NCI-H2196 (cell line): ENCODE results near the gene TANGO6.
"Not testable (repeated sequence)": the region's sequence is repeated elsewhere in the genome, so short reads cannot be mapped to it uniquely, and the experiment has no call there.

Source experiments
- DNase-seq: peaks from one replicate; lab custom pipeline; 2025; ENCODE audit not compliant: unreplicated experiment; lab: John Stamatoyannopoulos, UW

Gene TANGO6

DNA sequence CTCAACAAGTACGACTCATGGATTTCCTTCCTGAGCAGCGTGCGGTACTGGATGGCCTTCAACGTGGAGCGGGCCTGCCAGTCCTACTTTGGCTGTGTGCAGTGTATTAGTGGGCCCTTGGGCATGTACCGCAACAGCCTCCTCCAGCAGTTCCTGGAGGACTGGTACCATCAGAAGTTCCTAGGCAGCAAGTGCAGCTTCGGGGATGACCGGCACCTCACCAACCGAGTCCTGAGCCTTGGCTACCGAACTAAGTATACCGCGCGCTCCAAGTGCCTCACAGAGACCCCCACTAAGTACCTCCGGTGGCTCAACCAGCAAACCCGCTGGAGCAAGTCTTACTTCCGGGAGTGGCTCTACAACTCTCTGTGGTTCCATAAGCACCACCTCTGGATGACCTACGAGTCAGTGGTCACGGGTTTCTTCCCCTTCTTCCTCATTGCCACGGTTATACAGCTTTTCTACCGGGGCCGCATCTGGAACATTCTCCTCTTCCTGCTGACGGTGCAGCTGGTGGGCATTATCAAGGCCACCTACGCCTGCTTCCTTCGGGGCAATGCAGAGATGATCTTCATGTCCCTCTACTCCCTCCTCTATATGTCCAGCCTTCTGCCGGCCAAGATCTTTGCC lies 271.1 kb downstream of the TANGO6 start:
- no peak for DNase-seq

DNA sequence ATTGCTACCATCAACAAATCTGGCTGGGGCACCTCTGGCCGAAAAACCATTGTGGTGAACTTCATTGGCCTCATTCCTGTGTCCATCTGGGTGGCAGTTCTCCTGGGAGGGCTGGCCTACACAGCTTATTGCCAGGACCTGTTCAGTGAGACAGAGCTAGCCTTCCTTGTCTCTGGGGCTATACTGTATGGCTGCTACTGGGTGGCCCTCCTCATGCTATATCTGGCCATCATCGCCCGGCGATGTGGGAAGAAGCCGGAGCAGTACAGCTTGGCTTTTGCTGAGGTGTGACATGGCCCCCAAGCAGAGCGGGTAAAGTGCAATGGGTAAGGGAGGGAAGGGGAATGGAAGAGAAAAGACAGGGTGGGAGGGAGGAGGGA lies 271.6 kb downstream of the TANGO6 start:
- DNase-seq = no peak

DNA sequence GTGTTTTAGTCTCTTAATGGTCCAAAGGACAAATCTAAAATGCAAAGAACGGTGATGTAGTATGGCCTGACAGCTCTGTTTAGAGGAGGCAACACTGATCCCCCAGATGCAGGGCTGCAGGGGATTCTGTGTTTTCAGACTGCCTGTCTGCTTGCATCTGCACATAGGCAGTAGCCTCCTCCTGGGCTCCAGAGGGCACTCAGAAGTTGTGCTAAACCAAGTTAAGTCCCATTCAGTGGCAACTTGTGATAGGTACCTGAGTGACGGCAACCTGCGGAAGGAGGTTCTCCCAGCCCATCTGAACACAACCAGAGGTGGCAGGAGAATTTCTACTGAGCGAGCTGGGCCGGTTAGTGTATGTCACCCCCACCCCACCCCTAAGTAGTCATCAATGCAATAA lies 272.0 kb downstream of the TANGO6 start:
- DNase-seq = no peak

DNA sequence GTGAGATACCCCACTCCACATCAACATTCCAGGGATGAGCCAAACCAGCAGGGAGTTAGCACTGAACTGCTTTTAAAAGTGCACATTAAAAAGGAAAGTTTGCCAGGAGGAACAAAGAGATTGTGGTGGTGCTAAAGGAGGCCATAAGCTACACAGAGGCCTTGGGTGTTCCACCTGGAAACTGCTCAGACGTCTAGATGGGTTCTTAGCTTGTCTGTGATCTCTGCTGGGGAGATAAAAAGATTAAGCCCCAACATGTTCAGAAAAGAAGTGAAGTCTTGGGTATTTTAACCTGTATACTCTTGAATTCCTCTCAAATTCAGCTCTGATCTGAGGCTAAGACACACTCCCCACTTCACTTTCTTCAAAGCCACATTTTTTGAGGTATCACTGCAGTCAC lies 272.5 kb downstream of the TANGO6 start:
- DNase-seq = no peak

DNA sequence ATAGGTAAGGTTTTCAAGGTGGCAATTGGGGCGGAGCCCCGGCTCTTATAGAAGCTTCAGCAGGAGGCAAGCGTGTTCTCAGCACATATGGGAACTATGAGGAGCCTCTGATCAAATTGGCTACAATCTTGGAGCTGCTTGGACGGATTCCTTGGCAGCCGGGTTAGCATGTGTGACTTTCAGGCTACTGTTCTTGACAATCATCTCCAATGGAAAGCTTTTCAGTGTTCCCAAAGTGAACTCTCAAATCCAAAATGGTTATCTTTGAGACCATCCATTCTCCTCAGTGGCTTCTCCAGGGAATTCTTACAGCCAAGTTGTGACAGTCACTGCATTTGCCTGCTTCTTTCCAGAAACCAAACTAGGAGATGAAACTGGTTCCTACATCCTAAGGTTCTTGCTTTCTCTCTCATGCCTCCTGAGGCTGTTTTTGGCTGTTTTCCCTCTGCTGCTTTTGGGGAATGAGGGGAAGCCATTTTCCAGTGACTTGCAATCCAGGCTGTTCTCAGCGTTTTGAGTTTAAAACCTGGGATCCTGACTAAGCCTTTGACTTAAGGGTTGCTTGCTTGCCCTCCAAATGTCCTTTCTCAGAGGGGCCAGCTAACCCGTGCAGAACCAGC lies 273.0 kb downstream of the TANGO6 start:
- no peak for DNase-seq

DNA sequence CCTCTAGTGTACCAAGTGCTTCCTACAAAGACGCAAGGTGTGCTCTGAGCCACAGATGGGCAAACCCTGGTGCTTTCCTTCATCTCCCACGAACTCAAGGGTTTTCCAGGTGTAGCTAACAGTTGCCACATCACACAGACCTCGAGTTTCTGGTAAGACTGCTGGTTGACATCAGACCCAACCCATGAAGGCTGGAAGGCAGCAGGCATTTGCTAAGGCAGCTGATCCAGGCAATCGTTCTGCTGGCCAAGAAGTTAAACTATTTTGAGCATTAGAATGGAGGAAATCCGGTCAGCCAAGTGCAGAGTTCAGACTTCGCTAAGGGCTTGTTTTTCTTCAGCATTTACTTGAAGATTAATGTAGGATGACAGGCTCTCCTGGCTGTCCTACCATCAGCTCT lies 273.6 kb downstream of the TANGO6 start:
- DNase-seq = no peak

DNA sequence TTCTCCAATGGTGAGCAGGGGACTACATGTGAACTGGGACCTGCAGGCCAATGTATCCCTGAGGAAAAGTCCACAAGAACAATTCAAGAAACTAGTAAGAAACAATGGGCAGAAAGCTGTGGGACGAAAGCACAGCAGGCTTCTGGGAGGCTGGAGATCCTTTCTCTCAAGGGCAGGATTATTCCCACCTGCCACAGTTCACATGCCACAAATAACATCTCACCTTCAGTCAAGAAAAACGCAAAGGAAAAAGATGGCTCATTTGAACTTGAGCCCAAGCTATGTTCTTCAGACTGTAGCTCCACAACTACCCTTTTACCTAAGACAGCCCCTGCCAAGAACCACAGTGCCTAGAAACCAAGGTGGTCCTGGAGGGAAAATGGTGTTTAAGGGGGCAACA lies 275.1 kb downstream of the TANGO6 start:
- no peak for DNase-seq

DNA sequence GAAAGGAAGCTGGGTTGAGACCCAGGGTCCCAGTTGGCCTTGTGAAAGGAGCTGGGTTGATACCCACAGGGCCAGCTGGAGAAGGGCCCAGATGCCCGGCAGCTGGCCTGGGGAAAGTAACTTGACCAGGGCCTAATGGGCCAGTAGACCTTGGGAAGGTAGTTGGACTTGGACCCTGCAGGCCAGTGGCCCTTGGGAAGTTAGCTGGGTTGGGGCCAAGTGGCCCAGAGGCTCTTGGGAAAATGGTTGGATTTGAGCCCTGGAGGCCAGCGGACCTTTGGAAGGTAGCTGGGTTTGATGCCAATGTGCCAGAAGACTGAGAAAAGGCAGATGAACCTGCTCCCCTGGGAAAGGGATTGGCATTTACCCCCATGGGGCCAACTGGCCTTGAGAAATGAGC lies 275.7 kb downstream of the TANGO6 start:
- no peak for DNase-seq

DNA sequence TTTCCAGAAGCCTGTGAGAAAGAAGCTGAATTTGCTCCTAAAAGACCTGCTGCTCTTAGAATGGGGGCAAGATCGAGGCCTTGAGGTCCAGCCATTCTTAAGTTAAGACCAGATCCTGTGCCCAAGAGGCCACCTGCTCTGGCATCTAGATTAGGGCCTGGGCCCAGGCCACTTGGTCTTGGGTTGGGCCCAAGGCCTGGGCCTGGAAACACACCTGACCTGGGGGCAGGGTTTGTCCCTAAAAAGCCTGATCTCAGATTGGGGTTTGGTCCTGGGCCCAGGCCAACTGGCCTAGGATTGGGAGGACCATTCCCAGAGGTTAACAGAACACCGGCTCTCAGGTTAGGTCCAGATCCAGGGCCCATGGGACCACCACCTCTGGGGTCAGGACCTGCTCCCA lies 276.2 kb downstream of the TANGO6 start:
- no peak for DNase-seq

DNA sequence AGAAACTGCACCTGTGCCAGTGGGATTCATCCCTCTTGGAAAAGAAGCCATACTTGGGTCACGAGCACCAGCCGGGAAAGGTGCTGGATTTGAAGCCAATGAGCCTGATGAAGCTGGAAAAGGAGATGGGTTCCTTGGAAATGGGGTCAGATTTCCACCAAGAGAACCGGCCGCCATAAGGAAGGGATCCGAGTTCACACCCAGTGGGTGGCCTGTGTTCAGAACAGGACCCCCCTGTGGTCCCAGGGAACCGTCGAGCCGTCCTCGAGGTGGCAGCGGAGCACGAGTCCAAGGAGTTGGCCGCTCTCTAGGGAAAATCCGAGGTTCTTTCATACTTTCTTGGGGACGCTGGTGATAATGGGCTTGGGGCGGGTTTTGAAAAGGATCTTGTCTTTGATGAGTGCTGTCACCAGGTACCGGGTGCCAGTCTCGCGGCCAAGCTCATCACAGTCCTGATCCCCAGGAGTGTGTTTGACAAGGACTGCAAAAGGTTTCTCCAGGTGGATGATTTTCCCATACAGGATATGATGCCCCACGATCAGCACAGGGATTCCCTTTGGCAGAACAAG lies 276.8 kb downstream of the TANGO6 start:
- DNase-seq = no peak

DNA sequence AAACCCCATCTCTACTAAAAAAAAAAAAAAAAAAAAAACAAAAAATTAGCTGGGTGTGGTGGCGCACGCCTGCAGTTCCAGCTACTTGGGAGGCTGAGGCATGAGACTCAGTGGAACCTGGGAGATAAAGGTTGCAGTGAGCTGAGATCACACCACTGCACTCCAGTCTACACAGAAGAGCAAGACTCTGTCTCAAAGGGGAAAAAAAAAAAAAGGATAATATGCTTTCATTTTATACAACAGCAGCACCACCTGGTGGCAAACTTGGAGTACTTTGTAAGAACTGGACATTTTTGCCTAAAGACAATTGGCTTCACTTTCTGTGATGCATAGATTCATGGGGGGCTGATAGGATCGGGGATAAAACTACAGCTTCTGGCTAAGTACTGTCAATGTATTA lies 280.6 kb downstream of the TANGO6 start:
- DNase-seq = peak; percentile 30

DNA sequence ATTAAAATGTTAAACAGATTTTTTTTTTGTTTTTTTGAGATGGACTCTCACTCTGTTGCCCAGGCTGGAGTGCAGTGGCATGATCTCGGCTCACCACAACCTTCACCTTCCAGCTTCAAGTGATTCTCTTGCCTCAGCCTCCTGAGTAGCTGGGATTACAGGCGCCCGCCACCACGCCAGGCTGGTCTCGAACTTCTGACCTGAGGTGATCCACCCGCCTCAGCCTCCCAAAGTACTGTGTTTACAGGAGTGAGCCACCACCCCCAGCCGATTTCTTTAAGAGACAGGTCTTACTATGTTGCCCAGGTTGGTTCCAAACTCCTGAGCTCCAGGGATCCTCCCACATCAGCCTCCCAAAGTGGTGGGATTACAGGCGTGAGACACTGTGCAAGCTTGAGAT lies 281.1 kb downstream of the TANGO6 start:
- DNase-seq = not testable (repeated sequence)

DNA sequence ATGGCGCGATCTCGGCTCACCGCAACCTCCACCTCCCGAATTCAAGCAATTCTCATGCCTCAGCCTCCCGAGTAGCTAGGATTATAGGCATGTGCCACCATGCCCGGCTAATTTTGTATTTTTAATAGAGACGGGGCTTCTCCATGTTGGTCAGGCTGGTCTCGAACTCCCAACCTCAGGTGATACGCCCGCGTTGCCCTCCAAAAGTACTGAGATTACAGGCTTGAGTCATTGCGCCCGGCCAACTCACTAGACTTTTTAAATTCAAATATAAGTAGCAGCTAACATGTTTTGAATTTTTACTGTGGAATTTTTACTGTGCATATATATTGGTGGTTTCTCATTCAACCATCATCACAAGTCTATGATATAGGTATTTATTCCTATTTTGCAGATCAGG lies 281.6 kb downstream of the TANGO6 start:
- not testable (repeated sequence) for DNase-seq

DNA sequence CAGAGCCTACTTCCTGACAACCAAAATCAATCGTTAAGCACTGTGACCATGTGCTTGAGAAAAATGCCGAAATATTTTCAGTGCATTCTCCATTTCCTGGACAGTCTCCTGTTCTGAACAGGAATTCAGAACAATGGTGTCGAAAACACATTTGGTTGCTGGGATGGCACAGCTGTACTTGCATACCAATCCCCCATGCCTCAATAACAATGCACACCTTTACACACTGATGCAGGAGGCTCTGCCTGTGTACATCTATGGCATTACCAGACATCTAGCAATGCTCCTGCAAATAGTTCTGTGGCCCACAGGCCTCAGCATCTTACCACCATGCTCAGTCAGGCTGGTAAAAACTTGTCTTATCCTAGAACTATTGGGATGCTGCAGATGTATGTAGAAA lies 282.9 kb downstream of the TANGO6 start:
- no peak for DNase-seq

DNA sequence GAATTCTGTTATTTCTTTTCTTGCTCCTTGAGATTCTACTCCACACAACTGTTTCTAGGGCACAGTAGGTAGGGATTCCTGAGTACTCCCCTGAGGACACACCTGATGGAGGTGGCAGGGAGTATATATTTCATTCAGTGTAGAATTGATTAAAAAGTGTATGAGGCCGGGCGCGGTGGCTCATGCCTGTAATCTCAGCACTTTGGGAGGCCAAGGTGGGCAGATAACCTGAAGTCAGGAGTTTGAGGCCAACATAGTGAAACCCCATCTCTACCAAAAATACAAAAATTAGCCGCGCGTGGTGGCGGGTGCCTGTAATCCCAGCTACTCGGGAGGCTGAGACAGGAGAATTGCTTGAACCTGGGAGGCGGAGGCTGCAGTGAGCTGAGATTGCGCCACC lies 283.5 kb downstream of the TANGO6 start:
- DNase-seq = not testable (repeated sequence)

DNA sequence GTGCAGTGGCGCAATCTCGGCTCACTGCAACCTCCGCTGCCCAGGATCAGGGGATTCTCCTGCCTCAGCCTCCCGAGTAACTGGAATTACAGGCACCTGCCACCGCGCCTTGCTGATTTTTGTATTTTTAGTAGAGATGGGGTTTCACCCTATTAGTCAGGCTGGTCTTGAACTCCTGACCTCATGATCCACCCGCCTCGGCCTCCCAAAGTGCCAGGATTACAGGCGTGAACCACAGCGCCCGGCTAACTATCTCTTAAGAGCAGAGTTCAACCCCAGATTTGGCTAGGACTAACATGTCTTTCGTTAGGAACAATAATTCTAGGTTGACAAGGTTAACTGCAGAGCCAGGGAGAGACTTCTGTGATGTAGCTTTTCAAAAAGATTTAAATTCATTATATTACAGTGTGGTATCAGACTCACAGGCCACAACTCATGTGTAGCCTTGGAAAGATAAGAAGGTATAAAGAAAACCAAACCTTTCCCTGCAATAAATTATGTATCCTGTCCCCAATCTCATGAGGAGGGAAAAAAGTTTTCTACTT lies 284.7 kb downstream of the TANGO6 start:
- no peak for DNase-seq

DNA sequence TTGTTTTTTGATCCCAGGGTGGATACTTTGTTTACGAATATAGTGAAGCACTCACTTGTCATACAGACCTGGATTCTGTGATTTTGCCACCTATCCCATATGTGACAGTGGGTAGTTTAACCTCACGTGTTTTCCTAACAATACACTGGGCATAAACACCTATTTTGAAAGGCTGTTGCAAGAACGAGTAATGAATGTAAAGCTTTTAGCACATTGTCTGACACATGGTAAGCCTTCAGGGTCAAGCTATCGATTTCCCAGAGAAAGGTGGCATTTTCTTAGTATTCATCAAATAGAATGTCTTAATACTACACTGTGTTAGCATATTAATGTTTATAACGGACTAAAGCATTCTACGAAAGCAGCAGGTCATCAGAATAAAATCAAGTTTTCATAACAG lies 287.1 kb downstream of the TANGO6 start:
- DNase-seq = no peak

DNA sequence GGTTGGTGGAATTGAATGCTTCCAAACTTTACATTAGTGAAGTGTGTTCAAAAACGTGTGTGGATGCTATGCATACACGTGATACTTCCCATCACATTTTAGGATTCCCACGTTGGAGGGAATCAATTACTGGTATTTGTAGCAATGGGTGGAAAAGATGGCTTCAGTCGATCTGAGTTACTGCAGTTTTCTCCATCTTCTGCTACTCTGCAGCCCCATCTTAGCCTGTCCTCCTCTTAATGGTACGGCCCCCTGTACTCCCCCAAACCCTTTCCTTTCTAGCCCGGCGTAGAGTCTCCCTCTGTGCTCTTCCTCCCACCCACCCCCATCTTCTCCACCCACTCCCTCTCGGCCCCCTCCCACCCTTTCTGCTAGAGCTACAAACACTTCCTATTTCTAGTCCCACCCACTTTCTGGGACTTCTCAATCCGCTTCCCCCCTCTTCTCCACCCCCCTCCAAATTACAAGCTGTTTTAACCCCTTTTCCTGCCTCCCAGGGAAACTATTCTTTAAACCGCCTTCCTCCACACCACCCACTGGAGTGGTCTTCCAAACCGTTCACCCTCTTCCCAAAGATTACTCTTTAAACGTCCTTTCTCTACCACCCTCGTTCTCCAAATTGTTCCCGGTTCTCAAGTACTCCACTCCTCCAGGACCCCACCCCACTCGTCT lies 288.0 kb downstream of the TANGO6 start:
- no peak for DNase-seq

DNA sequence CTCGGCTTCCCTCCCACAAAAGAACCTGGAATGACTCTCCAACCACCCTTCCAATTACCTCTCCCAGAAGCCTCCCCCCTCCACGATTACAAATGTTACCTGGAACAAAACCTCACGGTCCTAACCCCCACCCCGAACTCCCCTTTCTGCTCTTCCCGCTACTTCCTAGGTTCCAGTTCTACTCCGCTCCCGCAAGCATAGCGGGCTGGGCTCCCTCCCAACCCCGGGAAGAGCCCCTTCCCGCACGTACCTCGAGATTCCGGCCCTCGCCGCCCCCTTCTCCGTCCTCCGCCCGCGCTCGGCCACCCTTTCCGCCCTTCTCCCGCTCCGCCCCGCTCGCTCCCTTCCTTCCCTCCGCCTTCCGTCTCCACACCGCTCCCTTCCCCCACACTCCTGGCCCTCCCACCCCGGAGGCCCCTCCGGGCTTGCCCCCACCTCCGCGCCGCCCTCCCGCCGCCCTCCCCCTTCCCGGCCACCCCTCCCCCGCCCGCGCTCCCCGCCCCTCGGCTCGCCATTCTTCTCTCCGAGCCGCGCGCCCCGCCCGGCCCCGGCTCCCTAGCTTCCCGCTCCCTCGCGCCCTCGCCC lies 288.6 kb downstream of the TANGO6 start:
- peak; percentile 52 for DNase-seq

DNA sequence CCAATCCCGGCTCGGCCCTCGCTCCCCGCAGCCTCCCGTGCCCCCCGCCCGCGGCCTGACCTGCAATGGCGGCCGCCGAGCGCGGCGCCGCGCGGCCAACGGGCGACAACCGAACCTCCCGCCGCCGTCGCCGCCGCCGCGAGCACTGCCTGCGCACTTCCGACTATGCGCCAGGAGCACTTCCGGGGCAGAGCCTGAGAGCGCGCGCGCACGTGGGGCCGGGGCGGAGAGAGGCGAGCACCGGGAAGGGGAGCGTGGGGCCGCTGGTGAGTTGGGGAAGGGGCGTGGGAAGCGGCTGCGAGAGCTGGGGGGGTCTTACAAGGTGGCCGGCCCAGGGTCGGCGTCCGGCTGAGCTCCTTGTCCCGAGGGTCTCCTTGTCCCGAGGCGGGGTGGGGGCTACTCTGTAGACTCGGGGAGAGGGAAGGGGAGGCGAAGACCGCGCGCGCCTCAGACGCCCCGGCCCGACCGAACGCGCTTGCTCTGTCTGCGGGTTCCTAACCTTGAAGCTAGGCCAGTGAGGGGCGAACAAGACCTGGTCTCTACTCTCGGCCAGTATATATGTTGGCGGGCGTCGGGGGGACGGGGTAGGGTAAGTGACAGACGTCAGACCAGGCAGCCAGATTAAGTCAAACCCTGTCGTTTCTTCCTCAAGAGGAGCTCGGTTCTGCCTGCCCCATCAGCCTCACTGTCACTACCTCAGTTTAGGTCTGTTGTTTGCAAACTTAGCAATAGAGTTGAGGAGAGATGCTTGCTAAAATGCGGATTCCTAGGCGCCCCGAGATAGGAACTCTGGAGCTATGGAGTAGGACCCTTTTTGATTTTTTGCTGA lies 289.3 kb downstream of the TANGO6 start, which contains the start of the genes CHTF8 and UTP4:
Gene CHTF8 (minus strand): TSS at position 165 of the 829 bp plus-strand sequence. CDS start 11,130 bp downstream, outside the sequence.
Gene UTP4 (plus strand): TSS at position 226 of the 829 bp plus-strand sequence. CDS start 811 bp downstream, outside the sequence.
- DNase-seq = peak; percentile 65
